Activated naive CD4-positive, alpha-beta T cell treated with anti-CD3 and anti-CD28 coated beads for 36 hours (primary cell): ENCODE data around the gene TULP4. TPM values are rescaled to one million over a fixed set of nuclear protein-coding genes. Genes with fewer than 3 reads are reported as not detected.
A peak's percentile ranks its signal among the peaks of the same experiment; 100 is the strongest.

Source experiments
- CTCF ChIA-PET: fragments of 350-600 bp; sonication (Branson Sonifier 250); formaldehyde crosslinking; loops from one replicate; lab custom pipeline; 2021; ENCODE audit warnings: antibody characterized with exemption; lab: Charles Lee
- DNase-seq: peaks from one replicate; pipeline ENCODE4 v3.0.0-alpha.2; 2020
- H3K27ac Mint-ChIP-seq: one replicate; pipeline ENCODE4 v1.8.0; 2021; ENCODE audit warnings: mild to moderate bottlenecking, mixed read lengths
- H3K27me3 Mint-ChIP-seq: one replicate; pipeline ENCODE4 v1.8.0; 2021; ENCODE audit warnings: low read depth, mixed read lengths
- H3K36me3 Mint-ChIP-seq: one replicate; pipeline ENCODE4 v1.8.0; 2021; ENCODE audit warnings: low read depth, mixed read lengths
- H3K4me1 Mint-ChIP-seq: one replicate; pipeline ENCODE4 v1.8.0; 2021; ENCODE audit warnings: low read depth, mixed read lengths
- H3K4me3 Mint-ChIP-seq: one replicate; pipeline ENCODE4 v1.8.0; 2021; ENCODE audit warnings: mild to moderate bottlenecking, moderate library complexity, mixed read lengths
- H3K9me3 Mint-ChIP-seq: one replicate; pipeline ENCODE4 v1.8.0; 2021; ENCODE audit warnings: mixed read lengths
- intact Hi-C: fragments of 100-400 bp; cut with micrococcal nuclease; formaldehyde crosslinking; loops from one replicate; pipeline ENCODE4 v1.15.1; 2023
- total RNA-seq, 2 experiments: library from RNA; stranded (reverse); gene quantifications; one replicate each; pipeline ENCODE4 v1.2.3, GENCODE V29; 2021

The TULP4 gene
- total RNA-seq, 2 experiments from 2014 or later: 17.4 to 17.6 TPM

DNA sequence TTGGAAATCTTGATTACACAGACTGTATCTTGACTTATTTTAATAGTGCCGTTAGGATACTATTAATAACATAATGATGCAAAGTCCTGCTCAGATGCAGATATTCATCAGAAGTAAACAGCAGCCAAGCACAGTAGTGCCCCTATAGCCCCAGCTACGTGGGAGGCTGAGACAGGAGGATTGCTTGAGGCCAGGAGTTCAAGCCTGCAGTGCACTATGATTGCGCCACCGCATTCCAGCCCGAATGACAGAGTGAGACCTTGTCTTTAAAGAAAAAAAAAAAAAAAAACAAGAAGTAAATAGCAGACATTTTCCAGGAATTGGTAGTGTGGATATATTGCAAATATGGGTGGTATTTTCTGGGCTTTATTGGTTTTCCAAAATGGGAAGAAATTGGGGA, 61.8 kb downstream of the TULP4 start:
- Mint-ChIP-seq H3K4me3 (no peak overlapping the region), H3K36me3 (no peaks in the 10 kb centered on the region), H3K27ac (no peak overlapping the region), H3K4me1 (peaks cover 3% of the 10 kb centered on the region), H3K9me3 (no peaks in the 10 kb centered on the region), H3K27me3 (no peaks in the 10 kb centered on the region)
- intact Hi-C loops: no loop called here
- no peak for DNase-seq
- CTCF ChIA-PET: no interaction called here

DNA sequence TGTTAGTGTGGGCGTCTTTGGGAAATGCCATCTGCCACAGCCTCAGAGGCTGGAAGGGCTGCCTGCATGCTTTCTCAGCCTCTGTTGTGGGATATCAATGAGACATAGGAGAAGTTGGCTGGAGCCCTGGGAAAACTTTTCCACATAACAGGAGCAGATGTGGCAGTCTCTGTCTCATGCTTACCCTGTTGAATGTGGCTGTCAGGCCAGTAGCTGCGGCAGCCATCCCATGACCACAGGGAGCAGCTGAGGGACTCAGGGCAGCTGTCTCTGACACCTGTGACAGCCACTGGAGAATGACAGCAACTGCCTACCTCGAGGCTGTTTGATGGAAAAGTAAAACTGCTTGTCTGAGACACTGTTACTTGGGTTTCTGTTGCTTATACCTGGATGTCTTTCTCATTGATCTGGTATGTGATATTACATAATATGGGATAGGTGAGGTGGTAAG, 64.4 kb downstream of the TULP4 start:
- Mint-ChIP-seq H3K27ac (no peak overlapping the region), H3K9me3 (no peaks in the 10 kb centered on the region), H3K4me3 (no peak overlapping the region), H3K36me3 (no peaks in the 10 kb centered on the region), H3K4me1 (peaks cover 6% of the 10 kb centered on the region), H3K27me3 (no peaks in the 10 kb centered on the region)
- no peak for DNase-seq
- CTCF ChIA-PET: no interaction called here
- intact Hi-C loops: no loop called here

- no peak for DNase-seq
- Mint-ChIP-seq H3K9me3 (no peaks in the 10 kb centered on the region), H3K27me3 (no peaks in the 10 kb centered on the region), H3K4me1 (peaks cover 8% of the 10 kb centered on the region), H3K4me3 (no peak overlapping the region), H3K27ac (no peak overlapping the region), H3K36me3 (no peaks in the 10 kb centered on the region)
- CTCF ChIA-PET: interaction anchor here (0.7 to 0.8 kb wide), 2 partner anchors 41 to 896 kb away, joined by 3 read pairs; no protein-coding TSS in a partner anchor
- intact Hi-C loops: no loop called here
These were observed 65.6 kb downstream of the TULP4 start for GRCh38 chr6:158377860-158378259.

GRCh38 chr6:158379336-158379735, 67.1 kb downstream of the TULP4 start:
- peaks cover 8% of the 10 kb centered on the region for H3K4me1 Mint-ChIP-seq
- H3K27ac Mint-ChIP-seq: no peak overlapping the region
- no peak for DNase-seq
- CTCF ChIA-PET: interaction anchor here (1.6 to 1.7 kb wide), 2 partner anchors 9 to 159 kb away, joined by 3 to 7 read pairs; no protein-coding TSS in a partner anchor
- no peaks in the 10 kb centered on the region for H3K27me3 Mint-ChIP-seq
- no peaks in the 10 kb centered on the region for H3K36me3 Mint-ChIP-seq
- H3K4me3 Mint-ChIP-seq: no peak overlapping the region
- intact Hi-C loops: no loop called here
- no peaks in the 10 kb centered on the region for H3K9me3 Mint-ChIP-seq

DNA sequence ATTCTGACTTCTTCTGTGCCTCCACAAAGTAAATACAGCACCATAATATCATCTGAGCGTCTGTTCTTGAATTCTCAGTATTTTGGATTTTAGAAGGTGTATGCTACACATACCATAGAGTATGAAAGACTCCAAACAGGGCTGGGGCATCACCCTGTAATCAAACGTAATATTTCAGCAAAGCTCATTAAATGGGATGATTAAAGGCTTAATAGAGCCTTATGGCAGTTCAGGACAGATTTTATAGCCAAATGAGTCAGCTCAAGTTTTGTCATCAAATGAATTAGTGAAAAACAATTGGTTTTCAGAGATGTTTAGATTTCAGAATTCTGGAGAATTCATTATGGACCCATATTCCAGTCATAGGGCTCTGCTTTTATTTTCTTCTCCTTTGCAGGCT, 68.9 kb downstream of the TULP4 start:
- Mint-ChIP-seq H3K36me3 (no peaks in the 10 kb centered on the region), H3K27me3 (no peaks in the 10 kb centered on the region), H3K9me3 (no peaks in the 10 kb centered on the region), H3K4me3 (no peak overlapping the region), H3K27ac (no peak overlapping the region), H3K4me1 (peaks cover 8% of the 10 kb centered on the region)
- intact Hi-C loops: no loop called here
- CTCF ChIA-PET: no interaction called here
- DNase-seq: no peak

DNA sequence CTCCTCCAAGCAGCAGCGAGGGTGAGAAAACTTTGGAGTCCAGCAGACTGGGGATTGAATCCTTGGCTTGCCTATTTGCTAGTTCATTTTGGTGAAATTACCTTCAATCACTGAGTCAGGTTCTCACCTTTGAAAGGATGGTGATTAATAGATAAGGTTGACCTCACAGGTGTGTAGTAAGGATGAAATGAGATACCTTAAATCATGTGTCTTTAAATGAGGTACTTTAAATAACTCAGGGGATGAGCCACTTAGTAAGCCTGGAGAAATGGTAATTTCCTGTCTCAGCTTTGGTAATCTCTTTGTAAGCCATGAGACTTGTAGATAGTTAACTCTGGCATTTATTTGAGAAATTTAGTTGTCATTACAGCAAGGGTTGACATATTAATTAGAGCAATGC, 70.2 kb downstream of the TULP4 start:
- H3K9me3 Mint-ChIP-seq: no peaks in the 10 kb centered on the region
- intact Hi-C loops: no loop called here
- no peak overlapping the region for H3K27ac Mint-ChIP-seq
- H3K27me3 Mint-ChIP-seq: no peaks in the 10 kb centered on the region
- CTCF ChIA-PET: no interaction called here
- H3K4me3 Mint-ChIP-seq: no peak overlapping the region
- DNase-seq: no peak
- H3K36me3 Mint-ChIP-seq: no peaks in the 10 kb centered on the region
- peaks cover 7% of the 10 kb centered on the region for H3K4me1 Mint-ChIP-seq

DNA sequence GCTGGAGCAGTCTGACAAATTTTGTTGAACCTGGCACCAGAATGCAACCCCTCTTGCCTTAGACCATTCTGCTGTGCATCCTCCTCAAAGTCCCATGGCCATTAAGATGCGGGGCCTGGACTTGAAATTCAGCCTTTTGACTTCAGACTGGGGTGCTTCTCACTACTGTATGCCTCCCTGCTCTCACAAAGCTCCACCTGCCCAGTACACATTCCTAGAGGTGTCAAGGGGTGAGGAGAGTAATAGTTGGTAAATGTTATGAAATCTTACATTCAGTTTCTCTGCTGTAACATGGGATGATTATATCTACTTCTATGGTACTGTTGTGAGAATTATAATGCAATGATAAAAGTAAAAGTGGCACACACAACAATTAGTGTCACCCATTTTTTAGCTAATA, 70.8 kb downstream of the TULP4 start:
- CTCF ChIA-PET: no interaction called here
- intact Hi-C loops: no loop called here
- Mint-ChIP-seq H3K9me3 (no peaks in the 10 kb centered on the region), H3K27me3 (no peaks in the 10 kb centered on the region), H3K4me1 (peaks cover 7% of the 10 kb centered on the region), H3K27ac (no peak overlapping the region), H3K4me3 (no peak overlapping the region), H3K36me3 (no peaks in the 10 kb centered on the region)
- no peak for DNase-seq

- Mint-ChIP-seq H3K27ac (no peak overlapping the region), H3K4me1 (peaks cover 7% of the 10 kb centered on the region), H3K4me3 (no peak overlapping the region), H3K36me3 (no peaks in the 10 kb centered on the region), H3K27me3 (no peaks in the 10 kb centered on the region), H3K9me3 (no peaks in the 10 kb centered on the region)
- intact Hi-C loops: no loop called here
- DNase-seq: no peak
- CTCF ChIA-PET: no interaction called here
These were observed 71.3 kb downstream of the TULP4 start for GRCh38 chr6:158383542-158383941.

DNA sequence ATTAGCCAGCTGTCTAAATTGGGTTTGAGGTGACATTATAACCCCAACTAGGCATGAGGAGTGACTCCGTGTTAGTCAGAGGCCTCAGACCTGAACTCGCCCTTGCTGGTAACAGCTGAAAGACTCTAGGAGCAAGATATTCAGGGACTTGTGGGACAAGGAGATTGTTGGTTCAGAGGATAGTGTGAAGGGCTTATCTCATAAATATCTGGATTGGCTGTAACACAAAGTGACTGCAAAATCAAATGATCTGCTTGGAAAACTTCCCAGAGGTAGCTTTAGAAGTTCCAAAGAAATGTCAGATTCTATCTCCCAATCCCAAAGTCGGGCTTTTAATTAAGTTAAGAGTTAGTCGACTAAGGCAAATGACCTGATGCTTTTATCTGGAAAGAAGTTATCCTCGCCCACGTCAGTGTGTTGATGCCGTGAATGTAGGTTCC, 72.4 kb downstream of the TULP4 start:
- Mint-ChIP-seq H3K4me1 (peaks cover 7% of the 10 kb centered on the region), H3K9me3 (no peaks in the 10 kb centered on the region), H3K27me3 (no peaks in the 10 kb centered on the region), H3K27ac (no peak overlapping the region), H3K4me3 (no peak overlapping the region), H3K36me3 (no peaks in the 10 kb centered on the region)
- no peak for DNase-seq
- intact Hi-C loops: no loop called here
- CTCF ChIA-PET: interaction anchor here (0.5 to 1.5 kb wide), 3 partner anchors 12 to 163 kb away, joined by 3 to 5 read pairs (median 4); no protein-coding TSS in a partner anchor

- intact Hi-C loops: loop anchor here (1.0 kb wide), 1 partner anchor 166 kb away; no protein-coding TSS in a partner anchor
- Mint-ChIP-seq H3K4me3 (no peak overlapping the region), H3K27ac (no peak overlapping the region), H3K9me3 (peaks cover 2% of the 10 kb centered on the region), H3K27me3 (no peaks in the 10 kb centered on the region), H3K36me3 (peaks cover 2% of the 10 kb centered on the region), H3K4me1 (peaks cover 3% of the 10 kb centered on the region)
- CTCF ChIA-PET: interaction anchor here (0.8 to 2.1 kb wide), 5 partner anchors 14 to 179 kb away, joined by 3 to 15 read pairs (median 4); no protein-coding TSS in a partner anchor
- no peak for DNase-seq
These were observed 74.8 kb downstream of the TULP4 start for GRCh38 chr6:158387036-158387435.

DNA sequence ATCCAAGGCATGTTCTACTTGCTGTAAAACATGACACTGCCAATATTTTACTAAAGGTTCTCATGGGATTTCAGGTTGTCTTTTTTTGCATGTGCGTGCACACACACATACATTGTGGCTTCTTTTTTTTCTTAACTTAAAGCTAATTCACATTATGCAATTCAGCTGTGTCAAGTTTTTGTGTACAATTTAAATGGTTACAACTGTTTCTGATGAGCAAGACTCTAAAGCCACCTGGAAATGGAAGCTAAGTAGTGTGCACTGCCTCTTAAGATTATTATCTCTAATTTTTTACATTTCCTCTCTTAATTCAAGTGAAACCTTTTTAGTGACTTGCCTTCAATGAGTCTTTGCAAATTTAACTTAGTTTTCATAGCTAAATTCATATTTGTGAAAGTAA, 75.3 kb downstream of the TULP4 start:
- Mint-ChIP-seq H3K4me1 (peaks cover under 1% of the 10 kb centered on the region), H3K36me3 (peaks cover 2% of the 10 kb centered on the region), H3K4me3 (no peak overlapping the region), H3K27ac (no peak overlapping the region), H3K9me3 (peaks cover 2% of the 10 kb centered on the region), H3K27me3 (no peaks in the 10 kb centered on the region)
- intact Hi-C loops: loop anchor here (1.0 kb wide), 1 partner anchor 166 kb away; no protein-coding TSS in a partner anchor
- no peak for DNase-seq
- CTCF ChIA-PET: interaction anchor here (0.9 to 2.1 kb wide), 2 partner anchors 8 to 166 kb away, joined by 3 to 15 read pairs; no protein-coding TSS in a partner anchor

DNA sequence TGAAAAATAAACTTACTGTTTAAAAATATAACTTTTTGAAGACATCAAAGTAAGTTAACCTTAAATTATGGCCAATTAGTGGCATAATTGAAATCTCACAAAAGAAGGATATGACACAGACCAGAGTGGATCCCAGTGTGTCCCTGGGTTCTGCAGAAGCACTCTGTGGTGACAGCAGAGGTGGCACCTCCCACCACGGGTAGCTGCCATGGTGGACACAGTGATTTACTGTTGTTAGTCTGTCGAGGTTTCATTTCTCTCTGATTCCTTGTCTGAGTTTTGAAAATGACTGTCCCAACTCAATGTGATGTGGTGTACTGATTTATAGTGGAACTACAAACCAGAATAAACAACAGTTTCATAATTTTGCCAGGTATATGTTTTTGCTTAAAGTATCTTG, 76.5 kb downstream of the TULP4 start:
- intact Hi-C loops: no loop called here
- peak; percentile 10 for DNase-seq
- no peaks in the 10 kb centered on the region for H3K27me3 Mint-ChIP-seq
- H3K27ac Mint-ChIP-seq: no peak overlapping the region
- H3K4me1 Mint-ChIP-seq: no peaks in the 10 kb centered on the region
- H3K9me3 Mint-ChIP-seq: peaks cover 2% of the 10 kb centered on the region
- CTCF ChIA-PET: no interaction called here
- H3K36me3 Mint-ChIP-seq: peaks cover 6% of the 10 kb centered on the region
- no peak overlapping the region for H3K4me3 Mint-ChIP-seq

DNA sequence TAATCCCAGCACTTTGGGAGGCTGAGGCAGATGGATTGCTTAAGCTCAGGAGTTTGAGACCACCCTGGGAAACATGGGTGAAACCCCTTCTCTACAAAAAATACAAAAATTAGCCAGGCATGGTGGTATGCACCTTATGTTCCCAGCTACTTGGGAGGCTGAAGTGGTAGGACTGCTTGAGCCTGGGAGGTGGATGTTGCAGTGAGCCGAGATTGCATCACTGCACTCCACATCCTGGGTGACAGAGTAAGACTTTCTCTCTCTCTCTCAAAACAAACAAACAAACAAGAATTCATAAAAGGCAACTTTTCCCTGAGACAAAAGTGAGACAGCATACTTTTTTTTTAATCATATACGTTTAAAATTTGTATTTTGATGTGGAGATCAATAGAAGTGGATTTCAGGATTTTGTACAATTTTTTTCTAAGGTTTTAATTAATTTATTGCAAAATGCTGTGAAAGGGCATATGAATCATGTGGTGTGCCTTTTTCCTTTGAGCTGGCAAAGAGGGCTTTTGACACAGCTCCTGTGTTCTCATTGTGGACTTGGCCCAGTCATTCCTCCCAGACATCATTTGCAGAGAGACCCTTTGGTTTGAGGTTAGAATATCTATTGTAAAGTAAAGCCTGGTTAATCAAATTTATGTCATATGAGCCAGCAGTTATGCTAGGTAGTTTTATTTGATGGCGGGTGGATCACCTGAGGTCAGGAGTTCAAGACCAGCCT, 77.1 kb downstream of the TULP4 start:
- H3K27me3 Mint-ChIP-seq: no peaks in the 10 kb centered on the region
- intact Hi-C loops: no loop called here

More for the DNA sequence above, 77.1 kb downstream of the TULP4 start:
- no peak overlapping the region for H3K27ac Mint-ChIP-seq
- no peaks in the 10 kb centered on the region for H3K4me1 Mint-ChIP-seq
- CTCF ChIA-PET: no interaction called here
- no peak for DNase-seq
- H3K9me3 Mint-ChIP-seq: peaks cover 2% of the 10 kb centered on the region
- H3K36me3 Mint-ChIP-seq: peaks cover 13% of the 10 kb centered on the region
- H3K4me3 Mint-ChIP-seq: no peak overlapping the region
